OCI-LY1 (cell line): Measurements from ENCODE around the gene UNC5CL.

Source experiments
- H2AFZ ChIP-seq: fragments of 200-600 bp; sonication (generic), shearing (Covaris generic); 2 replicates; pipeline ENCODE4 v1.6.0; 2014; ENCODE audit warnings: antibody characterized with exemption, mild to moderate bottlenecking, low read length
- H3F3A ChIP-seq: fragments of 200-600 bp; sonication (generic), shearing (Covaris generic); 2 replicates; pipeline ENCODE4 v1.6.0; 2014; ENCODE audit warnings: mild to moderate bottlenecking, antibody characterized with exemption, low read length, moderate library complexity; ENCODE audit not compliant: insufficient read depth
- H3K27ac ChIP-seq: fragments of 200-600 bp; sonication (generic); 2 replicates; pipeline ENCODE4 v1.5.1; 2014; ENCODE audit warnings: low read length, mixed run types, mild to moderate bottlenecking, low read depth; ENCODE audit not compliant: poor library complexity, severe bottlenecking
- H3K27me3 ChIP-seq: fragments of 200-600 bp; sonication (generic); 2 replicates; pipeline ENCODE4 v1.6.0; 2014; ENCODE audit warnings: antibody characterized with exemption, mild to moderate bottlenecking, low read length, moderate library complexity; ENCODE audit not compliant: insufficient read depth
- H3K36me3 ChIP-seq: fragments of 200-600 bp; sonication (generic); 2 replicates; pipeline ENCODE4 v1.6.1; 2014; ENCODE audit warnings: mild to moderate bottlenecking, antibody characterized with exemption, low read length, moderate library complexity, mixed read lengths; ENCODE audit not compliant: insufficient read depth
- H3K4me1 ChIP-seq: fragments of 200-600 bp; sonication (generic); 2 replicates; pipeline ENCODE4 v1.5.1; 2014; ENCODE audit warnings: mild to moderate bottlenecking, low read length, moderate library complexity; ENCODE audit not compliant: insufficient read depth, severe bottlenecking
- H3K4me2 ChIP-seq: fragments of 200-600 bp; sonication (generic), shearing (Covaris generic); 2 replicates; pipeline ENCODE4 v1.6.1; 2014; ENCODE audit warnings: low read length
- H3K4me3 ChIP-seq: fragments of 200-600 bp; sonication (generic); 2 replicates; pipeline ENCODE4 v1.5.1; 2014; ENCODE audit warnings: low read length, low read depth, mild to moderate bottlenecking, mixed read lengths; ENCODE audit not compliant: poor library complexity, severe bottlenecking
- H3K79me2 ChIP-seq: fragments of 200-600 bp; shearing (Covaris generic); 2 replicates; pipeline ENCODE4 v1.6.1; 2016; ENCODE audit warnings: mixed run types, low read length, mixed read lengths; ENCODE audit not compliant: insufficient read depth
- H3K9ac ChIP-seq: fragments of 200-600 bp; sonication (generic), shearing (Covaris generic); 2 replicates; pipeline ENCODE4 v1.6.1; 2014; ENCODE audit warnings: mild to moderate bottlenecking, low read length, mixed read lengths
- H3K9me2 ChIP-seq: fragments of 200-600 bp; sonication (generic), shearing (Covaris generic); 2 replicates; pipeline ENCODE4 v1.6.1; 2014; ENCODE audit warnings: low read depth, mild to moderate bottlenecking, low read length, mixed read lengths
- H3K9me3 ChIP-seq: fragments of 200-600 bp; shearing (Covaris generic); 2 replicates; pipeline ENCODE4 v1.6.1; 2014; ENCODE audit warnings: low read length, mixed read lengths
- H4K20me1 ChIP-seq: fragments of 200-600 bp; sonication (generic), shearing (Covaris generic); 2 replicates; pipeline ENCODE4 v1.6.0; 2016; ENCODE audit warnings: mild to moderate bottlenecking, low read length; ENCODE audit not compliant: insufficient read depth
- CTCF ChIP-seq: fragments of 200-600 bp; sonication (generic), shearing (Covaris generic); IDR thresholded peaks from 2 replicates; pipeline ENCODE4 v1.5.1; 2017; ENCODE audit warnings: mild to moderate bottlenecking, antibody characterized with exemption, low read length, moderate library complexity, mixed read lengths
- EZH2 ChIP-seq: fragments of 200-600 bp; sonication (generic), shearing (Covaris generic); IDR thresholded peaks from 2 replicates; pipeline ENCODE4 v1.8.0; 2017; ENCODE audit warnings: borderline replicate concordance, mixed run types, mild to moderate bottlenecking, antibody characterized with exemption, low read length, moderate library complexity, mixed read lengths

The UNC5CL gene

GRCh38 chr6:41046084-41046483 is 7.1 kb upstream of the UNC5CL start:
- Histone ChIP-seq H3K4me3 (no peak overlapping the region), H3K27me3 (no peaks in the 10 kb centered on the region), H3K27ac (no peak overlapping the region), H2AFZ (no peak overlapping the region), H3K36me3 (no peaks in the 10 kb centered on the region), H3K79me2 (no peaks in the 10 kb centered on the region), H3K4me2 (no peak overlapping the region), H3K9me3 (no peaks in the 10 kb centered on the region), H3K4me1 (no peaks in the 10 kb centered on the region), H3F3A (no peaks in the 10 kb centered on the region), H3K9ac (no peak overlapping the region), H4K20me1 (no peaks in the 10 kb centered on the region), H3K9me2 (no peaks in the 10 kb centered on the region)
- TF ChIP-seq EZH2 (no peak), CTCF (no peak)

- H3K9me2 ChIP-seq: no peaks in the 10 kb centered on the region
- H3K4me2 ChIP-seq: no peak overlapping the region
- no peaks in the 10 kb centered on the region for H3K4me1 ChIP-seq
- no peak overlapping the region for H3K9ac ChIP-seq
- no peak for TF ChIP-seq CTCF
- no peak for TF ChIP-seq EZH2
- no peaks in the 10 kb centered on the region for H4K20me1 ChIP-seq
- no peaks in the 10 kb centered on the region for H3K27me3 ChIP-seq
- H3K36me3 ChIP-seq: no peaks in the 10 kb centered on the region
- H3K9me3 ChIP-seq: no peaks in the 10 kb centered on the region
- H3K79me2 ChIP-seq: no peaks in the 10 kb centered on the region
- no peak overlapping the region for H2AFZ ChIP-seq
- no peak overlapping the region for H3K27ac ChIP-seq
- H3K4me3 ChIP-seq: no peak overlapping the region
- no peaks in the 10 kb centered on the region for H3F3A ChIP-seq
Observed at GRCh38 chr6:41045664-41046063, 6.6 kb upstream of the UNC5CL start.

GRCh38 chr6:41043151-41043550 is 4.1 kb upstream of the UNC5CL start:
- no peaks in the 10 kb centered on the region for H3K36me3 ChIP-seq
- H3K27ac ChIP-seq: no peak overlapping the region
- H3K27me3 ChIP-seq: no peaks in the 10 kb centered on the region
- TF ChIP-seq EZH2 (no peak), CTCF (no peak)
- H3K4me3 ChIP-seq: no peak overlapping the region
- no peaks in the 10 kb centered on the region for H3F3A ChIP-seq
- no peak overlapping the region for H3K9ac ChIP-seq
- no peak overlapping the region for H2AFZ ChIP-seq
- no peaks in the 10 kb centered on the region for H3K9me2 ChIP-seq
- H3K79me2 ChIP-seq: no peaks in the 10 kb centered on the region
- no peaks in the 10 kb centered on the region for H3K4me1 ChIP-seq
- H3K4me2 ChIP-seq: no peak overlapping the region
- H4K20me1 ChIP-seq: no peaks in the 10 kb centered on the region
- H3K9me3 ChIP-seq: no peaks in the 10 kb centered on the region
